Right lobe of liver (tissue), 6 donors: ENCODE measurements around the gene APBA2. TPM values are rescaled to one million over a fixed set of nuclear protein-coding genes. Genes with fewer than 3 reads are reported as not detected.
A peak's percentile ranks its signal among the peaks of the same experiment; 100 is the strongest.

Experiments used
- ATAC-seq, 4 donors: fragments of 200-7000 bp; cut with Tn5 transposase; one replicate each; pipeline ENCODE4 v1.9.1; 2020; ENCODE audit warnings: mild to moderate bottlenecking in 4 of 4, moderate library complexity in 4 of 4
- DNase-seq, 3 donors: peaks; one replicate each; pipeline ENCODE4 v3.0.0-alpha.2; 2020
- H3K27ac ChIP-seq, 3 donors: fragments of 200-600 bp; one replicate each; pipeline ENCODE4 v1.8.0; 2022
- H3K27me3 ChIP-seq, 2 donors: fragments of 200-600 bp; one replicate each; pipeline ENCODE4 v1.8.0; 2022
- H3K36me3 ChIP-seq, 4 donors: fragments of 200-600 bp; sonication (generic) in 1 of 4; one replicate each; pipeline versions ENCODE4 v1.5.1 to v1.8.0; 2017 to 2022; ENCODE audit warnings: control low read depth in 1 of 4
- H3K4me1 ChIP-seq, 4 donors: fragments of 200-600 bp; sonication (generic) in 1 of 4; one replicate each; pipeline versions ENCODE4 v1.5.1 to v1.8.0; 2017 to 2022; ENCODE audit warnings: control low read depth in 1 of 4
- H3K4me3 ChIP-seq, 3 donors: fragments of 200-600 bp; one replicate each; pipeline ENCODE4 v1.8.0; 2022
- H3K9me3 ChIP-seq, 4 donors: fragments of 200-600 bp; sonication (generic) in 1 of 4; one replicate each; pipeline versions ENCODE4 v1.5.1 to v1.8.0; 2017 to 2022; ENCODE audit warnings: control low read depth in 1 of 4
- POLR2A ChIP-seq: fragments of 450-650 bp; IDR thresholded peaks from one replicate; pipeline ENCODE4 v1.6.1; 2017; ENCODE audit warnings: antibody characterized with exemption, mild to moderate bottlenecking
- WGBS: methylation state at CpG from one replicate; pipeline ENCODE4 v1.1.6; 2018; ENCODE audit warnings: low coverage, low lambda C conversion rate; ENCODE audit not compliant: insufficient coverage; ENCODE audit errors: missing lambda C conversion rate; 5-methylcytosine and 5-hydroxymethylcytosine counted together
- intact Hi-C, 2 donors: fragments of 100-400 bp; cut with DNase I; formaldehyde crosslinking; loops; one replicate each; pipeline versions ENCODE4 v1.11.2 to v1.14.1; 2022
- total RNA-seq, 6 experiments: library from RNA; depleted of rRNA in 2 of 6; stranded (reverse); fragments of >200 nt in 2 of 6; fragmentation: NEBNext Ultra II Directional in 3 of 6; extraction: Animal tissue kit (Norgen Biotek cat#: 25700) in 3 of 6; gene quantifications; one replicate each; pipeline versions ENCODE4 v1.1.0 to v1.2.4, GENCODE V29; 2016 to 2023
- TF ChIP-seq, protein P1 (sequence below), 4 donors: fragments of 200-600 bp in 3 of 4; fragments of 450-650 bp in 1 of 4; IDR thresholded peaks; one replicate each; pipeline versions ENCODE4 v1.5.1 to v1.8.0; 2016 to 2022; ENCODE audit warnings: antibody characterized with exemption in 4 of 4, mild to moderate bottlenecking in 2 of 4
- donor health status: DM: no; HTN: yes; CAD: no.
- donor health status: DM: no; HTN: no; CAD: no.
- donor health status: DM: no; HTN: no; CAD: no.
- donor health status: DM: no; HTN: yes; CAD: no.
- donor health status: DM: no; HTN: yes; CAD: no.

APBA2 gene
- total RNA-seq, 6 experiments from 2014 or later: 0.51 to 0.75 (median 0.69) TPM

DNA sequence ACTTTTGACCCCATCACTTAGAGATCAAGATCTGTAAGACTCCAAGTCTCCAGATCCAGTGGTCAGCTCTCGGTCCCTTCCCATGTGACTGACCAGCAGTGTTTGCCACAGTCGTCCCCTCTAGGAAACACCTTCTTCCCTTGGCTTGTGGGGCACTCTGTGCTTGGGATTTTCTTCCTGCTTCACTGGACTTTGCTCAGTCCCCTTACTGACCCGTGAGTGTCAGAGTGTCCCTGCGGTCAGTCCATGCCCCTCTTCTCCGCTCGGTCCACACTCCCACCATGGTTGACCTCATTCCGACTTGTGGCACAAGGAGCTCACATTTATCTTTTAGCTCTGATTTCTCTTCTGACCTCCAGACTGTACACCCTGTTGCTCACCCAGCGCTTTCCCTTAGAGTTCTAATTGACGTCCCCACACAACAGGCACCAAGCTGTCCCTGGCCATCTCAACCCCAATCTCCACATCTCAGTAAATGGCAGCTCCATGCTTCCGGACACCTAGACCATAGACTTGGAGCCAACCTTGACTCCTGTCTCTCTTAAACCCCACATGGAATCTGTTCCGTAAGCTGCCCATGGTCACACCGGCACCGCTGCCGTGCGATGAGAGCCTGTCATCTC, 67.9 kb downstream of the APBA2 start:
- DNase-seq (peak in 1 of 3 donors; percentile 18), ATAC-seq (no peak)
- no peak for TF ChIP-seq POLR2A
- TF ChIP-seq, protein P1, sequence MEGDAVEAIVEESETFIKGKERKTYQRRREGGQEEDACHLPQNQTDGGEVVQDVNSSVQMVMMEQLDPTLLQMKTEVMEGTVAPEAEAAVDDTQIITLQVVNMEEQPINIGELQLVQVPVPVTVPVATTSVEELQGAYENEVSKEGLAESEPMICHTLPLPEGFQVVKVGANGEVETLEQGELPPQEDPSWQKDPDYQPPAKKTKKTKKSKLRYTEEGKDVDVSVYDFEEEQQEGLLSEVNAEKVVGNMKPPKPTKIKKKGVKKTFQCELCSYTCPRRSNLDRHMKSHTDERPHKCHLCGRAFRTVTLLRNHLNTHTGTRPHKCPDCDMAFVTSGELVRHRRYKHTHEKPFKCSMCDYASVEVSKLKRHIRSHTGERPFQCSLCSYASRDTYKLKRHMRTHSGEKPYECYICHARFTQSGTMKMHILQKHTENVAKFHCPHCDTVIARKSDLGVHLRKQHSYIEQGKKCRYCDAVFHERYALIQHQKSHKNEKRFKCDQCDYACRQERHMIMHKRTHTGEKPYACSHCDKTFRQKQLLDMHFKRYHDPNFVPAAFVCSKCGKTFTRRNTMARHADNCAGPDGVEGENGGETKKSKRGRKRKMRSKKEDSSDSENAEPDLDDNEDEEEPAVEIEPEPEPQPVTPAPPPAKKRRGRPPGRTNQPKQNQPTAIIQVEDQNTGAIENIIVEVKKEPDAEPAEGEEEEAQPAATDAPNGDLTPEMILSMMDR (IDR thresholded peaks at IDR 0.05): no peak
- 64% methylated on average over 10 of the region's 15 CpGs for WGBS
- intact Hi-C loops: no loop called here
- no peak overlapping the region for H3K4me3 ChIP-seq
- H3K27ac ChIP-seq: no peak overlapping the region
- H3K4me1 ChIP-seq: no peaks in the 10 kb centered on the region
- no peaks in the 10 kb centered on the region for H3K9me3 ChIP-seq
- no peaks in the 10 kb centered on the region for H3K27me3 ChIP-seq
- no peaks in the 10 kb centered on the region for H3K36me3 ChIP-seq

DNA sequence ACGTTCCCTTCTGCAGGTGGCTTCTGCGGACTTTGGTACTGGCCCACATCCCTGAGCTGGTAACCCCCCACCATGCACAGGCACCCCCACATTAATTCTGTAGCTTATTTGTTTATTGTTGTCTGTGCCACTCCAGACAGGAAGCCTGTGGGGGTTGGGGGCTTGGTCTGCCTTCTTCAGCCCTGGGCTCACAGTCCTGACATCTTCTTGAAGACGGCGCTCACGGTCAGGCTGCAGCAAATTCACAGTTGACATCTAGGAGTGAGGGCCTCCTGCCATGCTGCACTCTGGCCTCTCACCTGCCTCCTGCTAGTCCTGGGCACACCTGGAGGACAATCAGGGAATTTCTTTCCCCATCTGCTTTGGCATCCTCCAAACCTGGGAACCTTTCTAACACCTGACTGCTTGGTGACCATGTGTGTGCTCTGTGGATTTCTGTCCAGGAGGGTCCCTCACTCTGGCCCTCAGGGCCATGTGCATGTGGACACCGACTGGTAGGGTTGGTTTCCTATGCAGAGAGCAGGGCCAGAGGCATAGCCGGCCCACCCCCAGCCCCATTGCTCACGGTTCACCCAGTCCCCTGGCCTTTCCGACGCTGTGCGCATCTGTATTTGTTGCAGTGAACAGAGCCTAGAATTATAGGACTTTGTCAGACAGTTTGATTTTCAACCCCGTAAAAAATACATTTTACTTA, 68.8 kb downstream of the APBA2 start:
- H3K36me3 ChIP-seq: no peaks in the 10 kb centered on the region
- H3K4me3 ChIP-seq: no peak overlapping the region
- TF ChIP-seq POLR2A: no peak
- TF ChIP-seq, protein P1 (IDR thresholded peaks at IDR 0.05): no peak
- WGBS: 69% methylated on average over 8 of the region's 12 CpGs
- no peaks in the 10 kb centered on the region for H3K4me1 ChIP-seq
- intact Hi-C loops: no loop called here
- peak in 1 of 4 donors; percentile 35 for ATAC-seq
- no peaks in the 10 kb centered on the region for H3K9me3 ChIP-seq
- H3K27me3 ChIP-seq: no peaks in the 10 kb centered on the region
- peak in 1 of 3 donors; percentile 23 for DNase-seq
- H3K27ac ChIP-seq: no peak overlapping the region

- Histone ChIP-seq H3K9me3 (no peaks in the 10 kb centered on the region), H3K36me3 (no peaks in the 10 kb centered on the region), H3K4me1 (no peaks in the 10 kb centered on the region), H3K27ac (no peak overlapping the region), H3K4me3 (no peak overlapping the region), H3K27me3 (no peaks in the 10 kb centered on the region)
- ATAC-seq: peak in 2 of 4 donors; percentile 19 to 21
- intact Hi-C loops: no loop called here
- DNase-seq: peak in 1 of 3 donors; percentile 21
- no peak for TF ChIP-seq POLR2A
- TF ChIP-seq, protein P1 (IDR thresholded peaks at IDR 0.05): no peak
- 44% methylated on average over 4 of the region's 8 CpGs for WGBS
Observed at GRCh38 chr15:28955160-28955992, 69.6 kb downstream of the APBA2 start.

- DNase-seq (peak in 1 of 3 donors; percentile 12), ATAC-seq (peak in 1 of 4 donors; percentile 9)
- no peak overlapping the region for H3K4me3 ChIP-seq
- H3K36me3 ChIP-seq: no peaks in the 10 kb centered on the region
- H3K27ac ChIP-seq: no peak overlapping the region
- H3K4me1 ChIP-seq: no peaks in the 10 kb centered on the region
- no peaks in the 10 kb centered on the region for H3K27me3 ChIP-seq
- no peaks in the 10 kb centered on the region for H3K9me3 ChIP-seq
- intact Hi-C loops: no loop called here
- no peak for TF ChIP-seq POLR2A
- TF ChIP-seq, protein P1 (IDR thresholded peaks at IDR 0.05): no peak
- WGBS: 51% methylated on average over 2 of the region's 5 CpGs
Observed at GRCh38 chr15:28955993-28956421, 70.2 kb downstream of the APBA2 start.
